ENCODE data around the gene EPHA8.

EPHA8 gene

DNA sequence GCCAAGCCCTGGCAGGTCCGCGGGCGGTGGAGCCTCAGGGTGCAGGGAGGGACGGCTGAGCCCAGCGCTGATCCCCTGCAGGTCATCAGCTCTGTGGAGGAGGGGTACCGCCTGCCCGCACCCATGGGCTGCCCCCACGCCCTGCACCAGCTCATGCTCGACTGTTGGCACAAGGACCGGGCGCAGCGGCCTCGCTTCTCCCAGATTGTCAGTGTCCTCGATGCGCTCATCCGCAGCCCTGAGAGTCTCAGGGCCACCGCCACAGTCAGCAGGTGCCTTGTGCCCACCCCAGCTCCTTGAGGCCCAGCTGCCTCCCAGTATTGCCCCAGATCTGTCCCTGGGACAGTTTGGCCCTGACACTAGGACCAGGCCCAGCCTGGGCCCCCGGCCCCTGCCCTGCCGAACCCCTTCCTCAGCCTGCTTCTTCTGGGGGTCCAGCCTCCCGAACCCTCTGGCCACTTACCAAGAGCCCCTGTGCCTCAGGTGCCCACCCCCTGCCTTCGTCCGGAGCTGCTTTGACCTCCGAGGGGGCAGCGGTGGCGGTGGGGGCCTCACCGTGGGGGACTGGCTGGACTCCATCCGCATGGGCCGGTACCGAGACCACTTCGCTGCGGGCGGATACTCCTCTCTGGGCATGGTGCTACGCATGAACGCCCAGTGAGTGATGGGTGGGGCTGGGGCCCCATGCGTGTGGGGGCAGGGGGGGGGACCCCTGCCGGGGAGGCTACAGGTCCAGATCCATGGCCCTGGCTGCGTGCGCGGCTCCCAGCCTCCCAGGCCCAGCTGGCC is 37.7 kb downstream of the EPHA8 start:
- TF ChIP-seq ZNF274 (IDR thresholded peaks at IDR 0.05; ENCODE audit: low read depth, low read length) = no peak
- no peak overlapping the region for H3K4me3 ChIP-seq (ENCODE audit: low read length)

DNA sequence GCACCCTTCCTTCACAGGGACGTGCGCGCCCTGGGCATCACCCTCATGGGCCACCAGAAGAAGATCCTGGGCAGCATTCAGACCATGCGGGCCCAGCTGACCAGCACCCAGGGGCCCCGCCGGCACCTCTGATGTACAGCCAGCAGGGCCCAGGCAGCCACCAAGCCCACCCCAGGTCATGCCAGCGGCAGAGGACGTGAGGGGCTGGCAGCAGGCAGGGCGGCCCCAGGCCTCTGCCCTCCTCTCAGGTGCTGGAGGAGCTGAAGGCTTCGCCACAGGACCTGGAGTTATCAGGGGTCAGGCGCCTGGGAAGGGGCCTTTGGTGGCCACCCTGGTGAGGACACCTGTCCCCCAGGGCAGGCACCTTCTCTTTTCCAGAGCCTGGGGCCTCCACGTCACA is 38.3 kb downstream of the EPHA8 start:
- H3K4me3 ChIP-seq (ENCODE audit: low read length) = no peak overlapping the region
- no peak for TF ChIP-seq ZNF274 (IDR thresholded peaks at IDR 0.05; ENCODE audit: low read depth, low read length)

DNA sequence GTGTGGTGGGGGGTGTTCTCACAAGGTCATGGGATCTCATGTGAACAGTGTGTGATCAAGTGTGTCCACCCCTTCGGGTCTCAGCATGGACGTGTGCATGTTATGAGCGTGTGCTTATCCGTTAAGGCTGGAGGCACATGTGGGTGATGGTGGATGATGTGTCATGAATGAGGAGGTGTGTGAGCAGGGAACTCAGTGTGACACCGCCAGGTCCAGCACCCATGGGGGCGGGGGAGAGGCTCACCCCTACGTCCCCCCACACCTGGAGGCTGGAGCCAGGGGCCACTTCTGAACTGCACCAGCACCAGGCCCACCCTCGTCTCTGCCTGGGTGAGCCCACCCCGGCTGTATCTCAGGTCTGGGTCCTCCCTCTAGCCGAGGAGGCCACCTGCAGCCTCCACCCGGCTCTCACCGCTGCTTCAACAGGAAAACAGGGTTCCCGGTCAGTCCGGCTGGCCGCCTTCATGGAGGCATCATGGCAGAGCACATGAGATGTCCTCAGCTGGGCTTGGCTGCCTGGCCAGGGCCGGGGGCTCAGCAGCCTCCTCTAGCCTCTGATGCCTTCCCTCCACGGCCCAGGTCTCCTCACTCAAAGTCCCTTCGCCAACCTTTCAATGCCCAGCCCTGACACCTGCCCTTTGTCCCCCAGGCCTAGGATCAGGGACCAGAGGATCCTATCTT is 38.9 kb downstream of the EPHA8 start:
- TF ChIP-seq ZNF274 (IDR thresholded peaks at IDR 0.05; ENCODE audit: low read depth, low read length) = no peak
- no peak overlapping the region for H3K4me3 ChIP-seq (ENCODE audit: low read length)

DNA sequence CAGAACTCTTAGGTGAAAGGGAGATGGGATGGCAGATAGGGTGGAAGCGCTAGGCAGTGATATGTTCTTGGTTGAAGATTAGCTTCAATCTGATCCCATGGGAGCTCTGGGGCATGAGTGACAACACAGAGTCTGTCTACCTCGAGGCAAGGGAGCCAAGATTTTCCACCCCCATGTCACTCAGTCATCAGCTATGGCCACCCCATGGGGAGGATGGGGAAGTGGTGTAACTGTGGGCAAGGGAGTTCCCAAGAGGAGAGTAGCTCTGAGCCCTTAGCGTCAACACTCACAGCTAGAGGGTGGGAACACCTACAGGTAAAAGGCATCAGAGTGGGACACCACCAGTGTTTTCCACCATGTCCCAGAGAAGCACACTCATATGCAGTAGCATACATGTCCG is 42.9 kb downstream of the EPHA8 start:
- no peak overlapping the region for H3K4me3 ChIP-seq (ENCODE audit: low read length)
- no peak for TF ChIP-seq ZNF274 (IDR thresholded peaks at IDR 0.05; ENCODE audit: low read depth, low read length)

DNA sequence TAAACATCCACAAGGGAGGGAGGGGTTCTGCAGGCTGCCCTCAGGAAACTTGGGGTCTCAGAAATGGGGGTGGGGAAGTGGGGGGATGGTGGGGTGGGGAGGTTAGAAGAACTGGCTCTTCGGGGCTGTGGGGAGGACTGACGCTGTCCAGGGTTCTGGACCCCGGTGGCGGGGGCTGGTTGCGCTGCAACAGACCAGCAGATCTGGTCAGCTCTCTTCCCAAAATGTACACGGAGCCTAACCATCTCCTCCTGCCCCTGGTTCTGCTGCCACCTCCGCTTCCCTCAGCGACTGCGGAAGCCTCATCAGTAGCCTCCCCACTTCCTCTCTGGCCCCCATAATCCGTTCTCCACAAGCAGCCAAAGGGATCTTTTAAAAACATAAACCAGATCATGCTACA is 43.9 kb downstream of the EPHA8 start:
- H3K4me3 ChIP-seq (ENCODE audit: low read length) = no peak overlapping the region
- no peak for TF ChIP-seq ZNF274 (IDR thresholded peaks at IDR 0.05; ENCODE audit: low read depth, low read length)

DNA sequence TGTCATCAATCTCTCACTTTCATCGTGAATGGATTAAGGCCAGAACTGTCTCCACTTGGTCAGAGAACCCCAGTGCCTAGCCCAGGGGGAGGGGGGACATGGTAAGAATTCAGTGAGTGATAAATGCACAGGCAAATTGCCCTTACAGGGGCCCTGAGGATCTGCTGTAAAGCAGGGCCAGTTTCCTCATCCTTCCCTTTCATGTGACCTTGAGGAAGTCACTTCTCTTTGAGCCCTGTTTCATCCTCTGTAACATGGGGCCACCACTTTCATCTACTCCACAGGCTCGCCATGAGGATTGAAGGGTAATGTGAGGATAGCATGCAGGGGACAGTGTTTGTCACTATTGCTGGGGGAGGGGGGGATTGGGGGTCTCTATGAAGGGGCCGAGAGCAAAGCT is 45.1 kb downstream of the EPHA8 start:
- no peak for TF ChIP-seq ZNF274 (IDR thresholded peaks at IDR 0.05; ENCODE audit: low read depth, low read length)
- H3K4me3 ChIP-seq (ENCODE audit: low read length) = no peak overlapping the region

DNA sequence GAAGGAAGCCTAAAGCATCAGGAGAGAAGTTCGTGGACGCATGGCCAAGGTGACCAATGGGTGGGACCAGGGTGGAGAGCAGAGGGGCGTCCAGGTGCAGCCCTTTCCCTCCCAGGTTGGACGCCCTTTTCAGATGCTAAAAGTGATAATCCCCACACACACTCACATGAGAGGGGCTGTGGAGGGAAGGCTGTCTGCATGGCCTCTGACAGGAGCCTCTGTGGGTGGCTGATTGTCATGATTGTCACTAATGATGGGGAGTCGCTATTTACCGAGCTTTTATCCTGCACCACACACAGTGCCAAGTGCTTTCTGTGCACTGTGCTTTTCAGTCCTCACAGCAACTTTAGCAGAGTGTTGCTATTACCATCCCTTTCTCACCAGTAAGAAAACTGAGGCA is 46.0 kb downstream of the EPHA8 start:
- no peak overlapping the region for H3K4me3 ChIP-seq (ENCODE audit: low read length)
- TF ChIP-seq ZNF274 (IDR thresholded peaks at IDR 0.05; ENCODE audit: low read depth, low read length) = no peak

DNA sequence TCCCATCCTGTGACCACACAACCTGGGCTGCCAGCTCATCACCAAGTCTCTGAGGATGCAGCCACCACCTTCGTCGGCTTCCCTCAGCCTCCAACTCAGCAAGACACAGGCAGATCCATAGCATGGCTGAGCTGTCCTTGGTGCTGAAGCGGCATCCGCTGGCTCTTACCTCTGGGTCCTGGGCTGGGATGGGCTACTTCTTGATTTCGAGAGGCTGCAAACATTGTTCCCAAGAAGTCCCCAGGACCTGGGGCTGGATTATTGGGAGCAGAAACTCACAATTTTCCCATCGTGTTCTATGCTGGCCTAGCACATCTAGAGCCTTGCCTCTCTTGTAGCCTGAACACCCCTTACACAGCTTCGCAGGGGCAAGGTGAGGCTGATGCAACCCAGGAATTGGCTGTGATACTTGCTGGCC is 48.2 kb downstream of the EPHA8 start:
- TF ChIP-seq ZNF274 (IDR thresholded peaks at IDR 0.05; ENCODE audit: low read depth, low read length) = no peak
- no peak overlapping the region for H3K4me3 ChIP-seq (ENCODE audit: low read length)

DNA sequence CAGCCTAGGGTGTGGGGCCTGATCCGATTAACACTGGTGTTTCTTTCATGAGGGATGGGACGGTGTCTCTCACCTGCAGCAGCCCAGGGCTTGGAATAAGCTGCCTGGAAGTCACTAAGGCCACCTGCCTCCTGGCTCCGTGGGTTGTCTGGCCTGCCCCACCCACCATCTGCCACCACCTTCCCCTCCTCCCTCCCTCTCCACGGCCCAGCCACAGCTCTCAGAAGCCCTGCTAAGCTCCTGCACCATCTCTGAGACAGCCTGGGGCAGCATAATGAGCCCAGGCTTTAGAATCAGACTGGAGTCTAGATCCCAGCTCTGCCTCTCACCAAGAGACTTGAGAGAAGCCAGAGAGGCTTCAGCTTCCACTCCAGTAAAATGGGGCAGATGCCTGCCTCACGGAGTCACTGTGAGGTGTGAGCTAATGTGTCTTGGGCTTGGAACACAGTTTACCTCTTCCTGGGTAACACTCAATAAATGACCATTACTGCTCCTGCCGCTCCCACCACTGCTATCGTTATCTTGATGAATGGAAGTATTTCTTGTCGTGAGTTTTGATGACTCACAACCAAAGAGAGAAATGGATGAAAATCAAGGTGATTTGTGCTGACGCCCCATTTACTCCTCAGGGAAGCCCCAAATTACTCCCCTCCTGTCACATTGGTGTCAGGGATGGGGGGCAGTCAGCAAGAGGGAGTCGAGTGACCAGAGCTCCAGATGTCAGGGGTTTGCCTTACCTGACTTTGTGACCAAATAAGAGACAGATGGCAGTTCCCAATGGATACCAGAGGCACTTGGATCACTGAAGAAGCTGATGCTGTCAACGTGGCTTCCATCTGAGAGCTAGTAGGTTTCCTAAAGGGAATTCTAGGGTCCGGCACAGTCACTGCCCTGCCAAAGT is 49.6 kb downstream of the EPHA8 start:
- no peak overlapping the region for H3K4me3 ChIP-seq (ENCODE audit: low read length)
- TF ChIP-seq ZNF274 (IDR thresholded peaks at IDR 0.05; ENCODE audit: low read depth, low read length) = no peak

DNA sequence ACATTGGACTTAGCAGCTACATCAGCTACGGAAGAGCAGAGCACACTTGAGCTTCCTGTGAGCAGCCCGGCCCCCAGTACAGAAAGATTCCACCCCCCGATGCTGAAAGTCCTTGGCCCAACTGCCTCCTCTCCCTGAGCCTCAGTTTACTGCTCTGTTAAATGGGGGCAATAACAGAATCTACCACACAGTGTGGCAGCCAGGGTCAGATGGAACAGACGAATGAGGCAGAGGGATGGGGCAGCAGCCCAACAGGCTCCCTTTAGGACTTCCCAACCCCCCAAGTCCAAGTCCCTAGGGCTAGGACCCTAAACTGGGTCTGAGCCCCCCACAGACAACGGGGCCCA is 50.3 kb downstream of the EPHA8 start:
- H3K4me3 ChIP-seq (ENCODE audit: low read length) = no peak overlapping the region
- TF ChIP-seq ZNF274 (IDR thresholded peaks at IDR 0.05; ENCODE audit: low read depth, low read length) = no peak

DNA sequence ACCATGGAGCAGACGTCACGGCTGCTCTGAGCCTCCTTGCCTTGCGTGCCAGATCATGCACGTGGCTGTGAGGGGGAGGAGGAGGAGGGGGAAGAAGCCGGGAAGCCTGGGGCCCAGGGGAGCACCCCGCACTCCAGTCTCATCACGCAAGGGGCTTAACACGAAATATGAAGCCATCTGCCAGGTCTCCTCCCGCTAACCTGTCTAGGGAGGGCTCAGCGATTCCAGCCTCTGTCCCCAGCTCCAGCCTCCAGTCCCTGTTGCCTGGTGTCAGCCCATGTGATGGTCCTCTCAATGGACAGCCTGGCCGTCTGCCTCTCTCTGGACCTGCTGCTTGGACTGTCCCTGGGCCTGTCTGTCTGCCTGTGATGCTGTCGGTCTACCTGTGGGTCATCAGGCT is 50.7 kb downstream of the EPHA8 start:
- no peak overlapping the region for H3K4me3 ChIP-seq (ENCODE audit: low read length)
- no peak for TF ChIP-seq ZNF274 (IDR thresholded peaks at IDR 0.05; ENCODE audit: low read depth, low read length)

DNA sequence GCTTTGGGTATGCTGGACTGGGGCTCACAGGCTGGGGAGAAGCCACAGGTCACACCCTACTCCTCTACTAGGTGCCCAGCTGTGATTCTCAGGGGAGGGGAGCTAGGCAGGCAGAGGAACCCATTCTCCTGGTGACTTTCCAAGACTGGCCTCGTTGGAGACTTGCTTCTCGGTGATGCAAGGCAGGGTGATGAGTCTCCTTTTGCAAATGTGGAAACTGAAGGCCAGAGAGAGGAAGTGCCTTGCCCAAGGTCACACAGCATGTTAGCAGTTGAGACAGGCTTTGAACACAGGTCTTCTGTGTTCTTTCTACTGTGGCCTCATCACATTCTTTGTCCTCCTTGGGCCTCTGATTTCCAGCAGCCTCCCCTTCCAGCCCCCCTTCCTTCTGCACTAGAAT is 52.6 kb downstream of the EPHA8 start:
- H3K4me3 ChIP-seq (ENCODE audit: low read length) = no peak overlapping the region
- no peak for TF ChIP-seq ZNF274 (IDR thresholded peaks at IDR 0.05; ENCODE audit: low read depth, low read length)

DNA sequence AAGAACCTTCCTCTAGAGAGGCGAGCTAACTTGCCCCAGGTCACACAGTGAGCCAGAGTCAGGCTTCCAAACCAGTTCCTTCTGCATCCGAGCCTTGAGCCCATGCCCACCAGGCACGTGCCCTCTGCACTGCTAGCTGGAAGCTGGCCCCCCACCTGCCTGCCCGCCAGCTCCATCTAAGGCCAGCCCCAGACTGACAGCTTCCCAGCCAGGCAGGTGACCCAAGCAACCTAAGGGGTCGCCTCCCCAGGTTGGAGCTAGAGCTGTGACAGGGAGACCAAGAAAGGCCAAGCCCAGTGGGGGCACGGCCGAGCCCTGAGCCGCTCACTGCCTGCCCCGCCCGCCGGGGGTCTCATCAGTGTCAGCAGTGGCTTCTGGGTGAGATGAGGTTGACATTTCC is 53.3 kb downstream of the EPHA8 start:
- H3K4me3 ChIP-seq (ENCODE audit: low read length) = no peak overlapping the region
- TF ChIP-seq ZNF274 (IDR thresholded peaks at IDR 0.05; ENCODE audit: low read depth, low read length) = no peak

DNA sequence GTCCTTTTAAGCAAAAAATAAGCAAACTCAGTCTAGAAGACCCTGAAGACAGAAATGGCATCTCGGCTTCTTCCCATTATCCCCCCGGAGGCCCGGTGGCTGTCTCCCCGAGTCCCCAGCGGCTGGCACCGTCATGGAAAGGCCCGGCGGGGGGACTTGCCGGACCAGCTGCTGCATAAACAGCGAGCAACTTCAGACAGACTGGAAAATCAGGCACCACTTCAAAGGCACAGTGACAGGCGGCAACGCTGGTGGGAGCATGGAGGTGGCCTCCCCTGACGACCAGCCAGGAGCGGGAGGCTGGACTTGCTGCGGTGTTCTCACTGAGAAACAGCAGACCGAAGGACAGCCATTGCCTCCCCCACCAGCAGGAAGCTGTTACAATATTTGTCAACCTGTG is 54.8 kb downstream of the EPHA8 start:
- TF ChIP-seq ZNF274 (IDR thresholded peaks at IDR 0.05; ENCODE audit: low read depth, low read length) = no peak
- no peak overlapping the region for H3K4me3 ChIP-seq (ENCODE audit: low read length)

DNA sequence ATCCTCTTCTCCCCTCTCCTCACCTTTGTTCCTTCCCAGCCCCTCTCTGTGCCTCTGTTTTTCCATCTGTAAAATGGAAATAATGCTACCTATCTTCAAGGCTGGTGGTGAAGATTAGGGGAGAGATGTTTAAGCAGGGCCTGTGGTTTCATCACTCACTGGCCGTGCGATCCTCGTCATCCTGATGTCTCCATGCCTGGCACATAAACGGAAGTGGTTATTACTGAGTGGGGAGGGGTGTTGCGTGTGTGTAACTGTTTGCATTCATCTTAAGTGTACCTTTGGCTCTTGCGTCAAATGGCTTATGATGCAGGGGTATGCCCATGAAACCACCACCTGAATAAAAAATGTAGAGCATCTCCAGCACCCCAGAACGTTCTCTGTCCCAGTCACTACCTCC is 56.0 kb downstream of the EPHA8 start:
- no peak for TF ChIP-seq ZNF274 (IDR thresholded peaks at IDR 0.05; ENCODE audit: low read depth, low read length)
- H3K4me3 ChIP-seq (ENCODE audit: low read length) = no peak overlapping the region

Data from GM08714 (cell line).